Upper lobe of left lung (tissue), 6 donors: Measurements from ENCODE around the gene UGT1A10. TPM values are rescaled to one million over a fixed set of nuclear protein-coding genes. Genes with fewer than 3 reads are reported as not detected.

ENCODE experiments used
- ATAC-seq, 2 donors: fragments of 200-7000 bp; cut with Tn5 transposase; one replicate each; pipeline ENCODE4 v1.9.1; 2022; ENCODE audit warnings: mild to moderate bottlenecking in 2 of 2, moderate library complexity in 2 of 2; ENCODE audit not compliant: low FRiP score in 2 of 2
- DNase-seq, 2 donors: peaks; one replicate each; pipeline ENCODE4 v3.0.0-alpha.2; 2019 to 2020
- H3K27ac ChIP-seq, 4 donors: fragments of 200-600 bp; sonication (generic); one replicate each; pipeline ENCODE4 v1.5.1; 2016 to 2019
- H3K27me3 ChIP-seq, 4 donors: fragments of 200-600 bp; sonication (generic); one replicate each; pipeline ENCODE4 v1.5.1; 2017 to 2019
- H3K36me3 ChIP-seq, 4 donors: fragments of 200-600 bp; sonication (generic); one replicate each; pipeline ENCODE4 v1.5.1; 2016 to 2019
- H3K4me1 ChIP-seq, 4 donors: fragments of 200-600 bp; sonication (generic); one replicate each; pipeline ENCODE4 v1.5.1; 2018 to 2019
- H3K4me3 ChIP-seq, 4 donors: fragments of 200-600 bp; sonication (generic); one replicate each; pipeline ENCODE4 v1.5.1; 2017 to 2019; ENCODE audit warnings: mild to moderate bottlenecking in 2 of 4, moderate library complexity in 1 of 4
- H3K9me3 ChIP-seq, 4 donors: fragments of 200-600 bp; sonication (generic); one replicate each; pipeline ENCODE4 v1.5.1; 2018 to 2019
- CTCF ChIP-seq, 6 experiments: fragments of 450-650 bp in 4 of 6; fragments of 200-600 bp in 2 of 6; sonication (generic) in 2 of 6; IDR thresholded peaks; one replicate each; pipeline ENCODE4 v1.5.1; 2016 to 2019; ENCODE audit warnings: antibody characterized with exemption in 6 of 6
- EP300 ChIP-seq, 4 donors: sonication (generic); formaldehyde crosslinking; IDR thresholded peaks; one replicate each; pipeline ENCODE4 v1.5.1; 2017; ENCODE audit warnings: antibody characterized with exemption in 4 of 4, control low read depth in 2 of 4
- POLR2A ChIP-seq, 4 donors: fragments of 450-650 bp; IDR thresholded peaks; one replicate each; pipeline ENCODE4 v1.5.1; 2016 to 2017; ENCODE audit warnings: antibody characterized with exemption in 4 of 4, mild to moderate bottlenecking in 2 of 4
- POLR2AphosphoS5 ChIP-seq, 2 donors: sonication (generic); formaldehyde crosslinking; IDR thresholded peaks; one replicate each; pipeline ENCODE4 v1.5.1; 2017; ENCODE audit warnings: antibody characterized with exemption in 2 of 2
- WGBS, 2 donors: methylation state at CpG; one replicate each; pipeline ENCODE4 v1.1.5; 2017 to 2018; 5-methylcytosine and 5-hydroxymethylcytosine counted together
- total RNA-seq, 6 donors: library from RNA; depleted of rRNA in 4 of 6; stranded (reverse); fragments of >200 nt in 4 of 6; gene quantifications; one replicate each; pipeline versions ENCODE4 v1.1.0 to v1.2.1, GENCODE V29; 2016 to 2021
- donor health status: DM: no; HTN: no; CAD: no; lungs with moderate emphysema.
- donor health status: DM: no; HTN: yes; CAD: no; lungs with severe emphysema.

UGT1A10 gene
- total RNA-seq, 6 donors from 2014 or later = not detected

GRCh38 chr2:233818639-233819621 lies 182.7 kb downstream of the UGT1A10 start:
- H3K36me3 ChIP-seq = no peaks in the 10 kb centered on the region
- no peaks in the 10 kb centered on the region for H3K27me3 ChIP-seq
- ATAC-seq (no peak), DNase-seq (peak in 1 of 2 donors; percentile 13)
- 74 to 93% methylated on average over 8 to 17 of the region's 17 CpGs for WGBS, 2 donors
- no peak overlapping the region for H3K27ac ChIP-seq
- H3K4me3 ChIP-seq = no peak overlapping the region
- TF ChIP-seq CTCF (IDR thresholded peaks at IDR 0.05) = no peak
- no peak for TF ChIP-seq POLR2AphosphoS5 (IDR thresholded peaks at IDR 0.05)
- no peaks in the 10 kb centered on the region for H3K4me1 ChIP-seq
- no peaks in the 10 kb centered on the region for H3K9me3 ChIP-seq

- 83 to 89% methylated on average over 6 to 18 of the region's 18 CpGs for WGBS, 2 donors
- Histone ChIP-seq H3K9me3 (no peaks in the 10 kb centered on the region), H3K36me3 (no peaks in the 10 kb centered on the region), H3K4me3 (no peak overlapping the region), H3K27ac (no peak overlapping the region), H3K4me1 (no peaks in the 10 kb centered on the region), H3K27me3 (no peaks in the 10 kb centered on the region)
- TF ChIP-seq POLR2A (IDR thresholded peaks at IDR 0.05) (no peak), POLR2AphosphoS5 (IDR thresholded peaks at IDR 0.05) (no peak), EP300 (IDR thresholded peaks at IDR 0.05) (no peak), CTCF (IDR thresholded peaks at IDR 0.05) (no peak)
- ATAC-seq (peak in 1 of 2 donors; percentile 23), DNase-seq (peak; percentile 10 to 59)
Observed at GRCh38 chr2:233819884-233820773, 183.9 kb downstream of the UGT1A10 start.

GRCh38 chr2:233820774-233821105 lies 184.5 kb downstream of the UGT1A10 start:
- Histone ChIP-seq H3K27ac (no peak overlapping the region), H3K9me3 (no peaks in the 10 kb centered on the region), H3K27me3 (no peaks in the 10 kb centered on the region), H3K36me3 (no peaks in the 10 kb centered on the region), H3K4me1 (no peaks in the 10 kb centered on the region), H3K4me3 (no peak overlapping the region)
- 82 to 85% methylated on average over 3 to 6 of the region's 6 CpGs for whole genome bisulfite sequencing, 2 donors
- DNase-seq = no peak
- no peak for ATAC-seq
- TF ChIP-seq CTCF (IDR thresholded peaks at IDR 0.05) (no peak), POLR2AphosphoS5 (IDR thresholded peaks at IDR 0.05) (no peak), POLR2A (IDR thresholded peaks at IDR 0.05) (no peak), EP300 (IDR thresholded peaks at IDR 0.05) (no peak)

- ATAC-seq = no peak
- peaks cover 0 to 2% (median 0%) of the 10 kb centered on the region in 4 donors for H3K9me3 ChIP-seq
- H3K36me3 ChIP-seq = no peaks in the 10 kb centered on the region
- no peak overlapping the region for H3K27ac ChIP-seq
- no peak overlapping the region for H3K4me3 ChIP-seq
- 85 to 94% methylated on average over 3 of the region's 3 CpGs for WGBS, 2 donors
- H3K27me3 ChIP-seq = no peaks in the 10 kb centered on the region
- no peaks in the 10 kb centered on the region for H3K4me1 ChIP-seq
- no peak for TF ChIP-seq EP300 (IDR thresholded peaks at IDR 0.05)
- no peak for TF ChIP-seq CTCF (IDR thresholded peaks at IDR 0.05)
- no peak for TF ChIP-seq POLR2AphosphoS5 (IDR thresholded peaks at IDR 0.05)
- no peak for DNase-seq
Observed at GRCh38 chr2:233821196-233821595, 184.9 kb downstream of the UGT1A10 start.
